ENCODE data around the gene ISCA2. TPM values are rescaled to one million over a fixed set of nuclear protein-coding genes. Genes with fewer than 3 reads are reported as not detected.

ISCA2 gene
- total and polyA plus RNA-seq, 3 donors from 2014 or later: 22.5 to 30.3 (median 27.6) TPM

GRCh38 chr14:74503291-74503937 lies 9.8 kb downstream of the ISCA2 start:
- intact Hi-C loops (cut with DNase I; ENCODE audit: low total_unique reads): loop anchor here (10.0 kb wide), 1 partner anchor 101 kb away; no protein-coding TSS in a partner anchor
- Histone ChIP-seq H3K36me3 (ENCODE audit: low read depth, missing control alignments) (no peaks in the 10 kb centered on the region), H3K27me3 (no peaks in the 10 kb centered on the region), H3K27ac (no peak overlapping the region), H3K9me3 (no peaks in the 10 kb centered on the region), H3K4me3 (no peak overlapping the region), H3K4me1 (no peaks in the 10 kb centered on the region)
- WGBS, 2 donors: 70 to 89% methylated on average over 2 to 14 of the region's 14 CpGs
- no peak for DNase-seq
- TF ChIP-seq POLR2A (IDR thresholded peaks at IDR 0.05): no peak
- TF ChIP-seq, protein P1, sequence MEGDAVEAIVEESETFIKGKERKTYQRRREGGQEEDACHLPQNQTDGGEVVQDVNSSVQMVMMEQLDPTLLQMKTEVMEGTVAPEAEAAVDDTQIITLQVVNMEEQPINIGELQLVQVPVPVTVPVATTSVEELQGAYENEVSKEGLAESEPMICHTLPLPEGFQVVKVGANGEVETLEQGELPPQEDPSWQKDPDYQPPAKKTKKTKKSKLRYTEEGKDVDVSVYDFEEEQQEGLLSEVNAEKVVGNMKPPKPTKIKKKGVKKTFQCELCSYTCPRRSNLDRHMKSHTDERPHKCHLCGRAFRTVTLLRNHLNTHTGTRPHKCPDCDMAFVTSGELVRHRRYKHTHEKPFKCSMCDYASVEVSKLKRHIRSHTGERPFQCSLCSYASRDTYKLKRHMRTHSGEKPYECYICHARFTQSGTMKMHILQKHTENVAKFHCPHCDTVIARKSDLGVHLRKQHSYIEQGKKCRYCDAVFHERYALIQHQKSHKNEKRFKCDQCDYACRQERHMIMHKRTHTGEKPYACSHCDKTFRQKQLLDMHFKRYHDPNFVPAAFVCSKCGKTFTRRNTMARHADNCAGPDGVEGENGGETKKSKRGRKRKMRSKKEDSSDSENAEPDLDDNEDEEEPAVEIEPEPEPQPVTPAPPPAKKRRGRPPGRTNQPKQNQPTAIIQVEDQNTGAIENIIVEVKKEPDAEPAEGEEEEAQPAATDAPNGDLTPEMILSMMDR (IDR thresholded peaks at IDR 0.05): no peak

GRCh38 chr14:74503938-74504335 lies 10.4 kb downstream of the ISCA2 start:
- no peaks in the 10 kb centered on the region for H3K9me3 ChIP-seq
- DNase-seq: no peak
- H3K4me3 ChIP-seq: no peak overlapping the region
- 95 to 98% methylated on average over 12 of the region's 12 CpGs for WGBS, 2 donors
- TF ChIP-seq, protein P1 (IDR thresholded peaks at IDR 0.05): no peak
- no peak for TF ChIP-seq POLR2A (IDR thresholded peaks at IDR 0.05)
- H3K27ac ChIP-seq: no peak overlapping the region
- no peaks in the 10 kb centered on the region for H3K36me3 ChIP-seq (ENCODE audit: low read depth, missing control alignments)
- H3K4me1 ChIP-seq: no peaks in the 10 kb centered on the region
- H3K27me3 ChIP-seq: no peaks in the 10 kb centered on the region
- intact Hi-C loops (cut with DNase I; ENCODE audit: low total_unique reads): loop anchor here (10.0 kb wide), 1 partner anchor 101 kb away; no protein-coding TSS in a partner anchor

DNA sequence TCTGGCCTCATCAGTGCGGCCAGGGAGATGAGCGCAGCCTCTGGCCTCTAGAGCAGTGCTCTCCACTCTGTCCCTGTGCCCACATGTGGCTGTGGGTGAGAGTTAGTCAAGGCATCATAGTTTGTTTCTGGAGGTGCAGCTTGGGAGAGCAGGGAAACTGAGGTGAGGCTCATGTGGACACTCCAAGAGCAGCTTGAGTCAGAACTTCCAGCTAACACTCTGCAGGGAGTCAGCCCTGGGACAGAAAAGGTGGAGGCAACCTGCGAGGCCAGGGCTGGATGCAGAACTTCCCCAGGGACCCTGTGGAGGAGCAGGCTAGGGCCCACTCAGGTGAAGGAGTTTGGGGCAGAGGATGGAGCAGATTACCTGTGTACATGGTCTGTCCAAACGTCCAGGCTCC lies 10.8 kb downstream of the ISCA2 start:
- intact Hi-C loops (cut with DNase I; ENCODE audit: low total_unique reads): loop anchor here (10.0 kb wide), 1 partner anchor 100 kb away; no protein-coding TSS in a partner anchor
- 82 to 96% methylated on average over 2 to 4 of the region's 4 CpGs for WGBS, 2 donors
- TF ChIP-seq, protein P1 (IDR thresholded peaks at IDR 0.05): no peak
- TF ChIP-seq POLR2A (IDR thresholded peaks at IDR 0.05): no peak
- no peaks in the 10 kb centered on the region for H3K9me3 ChIP-seq
- no peak overlapping the region for H3K4me3 ChIP-seq
- no peaks in the 10 kb centered on the region for H3K4me1 ChIP-seq
- H3K27me3 ChIP-seq: no peaks in the 10 kb centered on the region
- no peaks in the 10 kb centered on the region for H3K36me3 ChIP-seq (ENCODE audit: low read depth, missing control alignments)
- H3K27ac ChIP-seq: no peak overlapping the region
- DNase-seq: no peak

DNA sequence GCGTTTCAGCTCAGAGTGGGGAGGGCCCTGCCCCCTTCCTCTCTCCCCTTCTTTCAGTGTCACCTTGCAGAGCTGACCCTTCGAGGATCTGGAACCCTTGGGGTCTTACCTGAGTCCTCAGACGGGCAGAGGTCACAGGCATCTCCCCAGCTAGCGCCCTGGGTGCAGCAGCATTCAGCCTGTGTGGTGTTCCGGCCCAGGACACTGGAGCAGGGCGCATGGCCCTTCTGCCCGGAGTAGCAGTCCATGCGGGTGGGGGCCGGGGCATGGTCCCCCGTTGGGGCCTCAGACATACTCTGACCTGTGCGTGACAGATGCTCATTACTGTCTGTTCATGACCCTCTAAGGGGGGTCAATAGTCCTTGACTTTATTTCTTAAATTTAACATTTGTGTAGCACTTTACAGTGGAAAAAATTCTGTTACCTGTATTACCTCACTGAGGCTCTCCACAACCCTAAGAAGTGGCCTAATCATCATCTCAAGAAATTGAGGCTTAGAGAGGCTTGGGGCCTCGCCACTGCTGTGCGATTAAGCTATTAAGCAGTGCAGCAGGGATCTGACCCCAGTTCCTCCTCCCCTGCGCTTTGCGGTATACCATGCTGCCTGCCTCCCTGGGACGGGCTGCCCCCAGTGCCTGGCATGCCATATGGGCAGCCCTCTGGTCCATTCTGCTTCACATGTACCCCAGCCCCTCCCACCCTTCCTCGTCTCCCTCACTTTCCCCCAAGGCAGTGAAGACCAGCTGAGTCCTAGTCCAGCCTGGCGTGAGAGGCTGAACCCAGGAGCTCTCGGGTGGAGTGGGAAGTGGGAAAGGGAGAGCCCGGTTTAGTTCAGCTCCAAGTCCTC lies 11.5 kb downstream of the ISCA2 start:
- intact Hi-C loops (cut with DNase I; ENCODE audit: low total_unique reads): loop anchor here (10.0 kb wide), 1 partner anchor 100 kb away; no protein-coding TSS in a partner anchor
- WGBS, 2 donors: 91% methylated on average over 18 to 20 of the region's 20 CpGs
- no peaks in the 10 kb centered on the region for H3K36me3 ChIP-seq (ENCODE audit: low read depth, missing control alignments)
- no peak overlapping the region for H3K27ac ChIP-seq
- TF ChIP-seq, protein P1 (IDR thresholded peaks at IDR 0.05): no peak
- no peak for TF ChIP-seq POLR2A (IDR thresholded peaks at IDR 0.05)
- no peak for DNase-seq
- H3K27me3 ChIP-seq: no peaks in the 10 kb centered on the region
- H3K4me3 ChIP-seq: no peak overlapping the region
- no peaks in the 10 kb centered on the region for H3K4me1 ChIP-seq
- H3K9me3 ChIP-seq: no peaks in the 10 kb centered on the region

Measured in testis (tissue), 3 donors.